ENCODE data around the gene CTDSPL. TPM values are rescaled to one million over a fixed set of nuclear protein-coding genes. Genes with fewer than 3 reads are reported as not detected.

The CTDSPL gene
- total and polyA plus RNA-seq, 2 of the 8 experiments (the other 6 are each of a cell fraction or from before 2014, with no cell fraction given) = 20.3 to 42.2 TPM

DNA sequence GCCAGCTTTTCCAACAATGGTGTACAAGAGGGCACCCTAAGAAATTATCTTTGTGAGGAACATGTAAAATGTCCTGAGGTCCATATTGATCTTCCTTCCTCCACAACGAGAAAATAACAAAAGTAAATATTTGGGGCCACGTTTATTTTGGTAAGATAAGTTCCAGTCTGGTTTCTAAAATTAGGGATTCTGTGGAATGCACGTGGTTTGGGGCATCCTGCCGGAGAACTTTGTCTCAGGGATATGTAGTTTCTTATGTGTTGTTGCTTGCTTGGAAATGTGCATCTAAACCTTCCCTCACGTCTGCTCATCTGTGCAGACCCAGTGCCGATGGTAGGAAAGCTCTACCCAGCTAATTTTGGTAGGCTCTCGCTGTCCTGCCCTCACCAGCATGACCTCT is 62.8 kb downstream of the CTDSPL start:
- no peak overlapping the region for H2BK120ac ChIP-seq (replicated peaks; ENCODE audit: low read depth, low read length)
- H4K5ac ChIP-seq (ENCODE audit: insufficient read length, low read depth, low read length) = no peak overlapping the region
- no peak overlapping the region for H3K14ac ChIP-seq (ENCODE audit: insufficient read length)
- ChIA-PET POLR2A (ENCODE audit: partially characterized antibody) (interaction anchor here (1.4 kb wide), 1 partner anchor 26 kb away, joined by 3 read pairs; no protein-coding TSS in a partner anchor), CTCF (ENCODE audit: partially characterized antibody) (interaction anchor here (0.6 to 5.2 kb wide), 5 partner anchors 14 to 42 kb away, joined by 3 to 21 read pairs (median 4); no protein-coding TSS in a partner anchor)
- no peak overlapping the region for H4K8ac ChIP-seq (ENCODE audit: extremely low read depth, insufficient read depth, low read length)
- H3K4me1 ChIP-seq (replicated peaks in 1 of 4; ENCODE audit: control insufficient read depth in 3 of 4, insufficient read depth in 4 of 4, low read length in 3 of 4) = 0 out of 7 replicates have a peak, but pooled peaks cover 0 to 1% (median 0%) of the 10 kb centered on the region in 4 experiments
- 91% methylated on average over 7 of the region's 7 CpGs; no CpG with 5 or more reads in 1 of the 2 experiments for WGBS, 2 experiments (ENCODE audit: extremely low coverage in 1 of 2, insufficient coverage in 1 of 2, insufficient read length in 1 of 2, insufficient replicate concordance in 2 of 2, low coverage in 1 of 2, low lambda C conversion rate in 2 of 2, missing lambda C conversion rate in 1 of 2)
- H3K9me3 ChIP-seq (ENCODE audit: insufficient read depth in 2 of 2, low read depth in 1 of 2, low read length in 1 of 2) = no peaks in the 10 kb centered on the region
- 0 out of 2 replicates have a peak overlapping the region, but pooled peaks have one; percentile 12 for H2BK5ac ChIP-seq (ENCODE audit: low read depth, low read length)
- no peaks in the 10 kb centered on the region; the same call in 1 of the 2 replicates for H3K23me2 ChIP-seq (ENCODE audit: low read depth, low read length)
- H2BK15ac ChIP-seq (ENCODE audit: low read length) = peak overlapping the region; percentile 65; the same call in 1 of the 2 replicates
- no peak overlapping the region for H3K23ac ChIP-seq (ENCODE audit: insufficient read length)
- no peaks in the 10 kb centered on the region for H4K20me1 ChIP-seq (replicated peaks in 1 of 2; ENCODE audit: control insufficient read depth in 1 of 2, insufficient read depth in 2 of 2, low read length in 2 of 2)
- no peak overlapping the region for H2BK20ac ChIP-seq (ENCODE audit: low read length)
- no peak overlapping the region for H3K4me3 ChIP-seq (ENCODE audit: extremely low read depth in 1 of 4, insufficient read depth in 2 of 4, low read depth in 3 of 4, low read length in 4 of 4)
- DNase-seq (ENCODE audit: low read depth in 1 of 2, low spot score in 2 of 2) = no peak
- H3K79me1 ChIP-seq (ENCODE audit: low read depth, low read length) = peaks cover 3% of the 10 kb centered on the region
- no peaks in the 10 kb centered on the region for H3K36me3 ChIP-seq (ENCODE audit: control insufficient read depth in 2 of 4, insufficient read depth in 4 of 4, low read length in 3 of 4)
- H4K91ac ChIP-seq (replicated peaks; ENCODE audit: insufficient read length, low read length) = no peak overlapping the region
- no peak overlapping the region for H3K27ac ChIP-seq (ENCODE audit: low read depth, low read length)
- no peak overlapping the region for H3K18ac ChIP-seq (ENCODE audit: extremely low read depth, low read length)
- no peaks in the 10 kb centered on the region for H3K79me2 ChIP-seq (ENCODE audit: control insufficient read depth in 1 of 2, insufficient read depth in 2 of 2, low read length in 2 of 2)
- H2AFZ ChIP-seq (ENCODE audit: low read length) = no peak overlapping the region
- H2AK5ac ChIP-seq (ENCODE audit: low read depth, low read length) = no peak overlapping the region
- no peak overlapping the region for H2BK12ac ChIP-seq (ENCODE audit: low read depth, low read length)
- no peaks in the 10 kb centered on the region for H3K27me3 ChIP-seq (replicated peaks in 1 of 4; ENCODE audit: control insufficient read depth in 3 of 4, extremely low read depth in 1 of 4, insufficient read depth in 3 of 4, low read length in 3 of 4)
- no peak overlapping the region for H3K4ac ChIP-seq (replicated peaks; ENCODE audit: insufficient read length, low read depth, low read length)
- H3K56ac ChIP-seq (replicated peaks; ENCODE audit: insufficient read length, low read depth, low read length) = no peak overlapping the region
- H3K9ac ChIP-seq (replicated peaks in 1 of 4; ENCODE audit: extremely low read depth in 1 of 4, low read depth in 3 of 4, low read length in 3 of 4) = no peak overlapping the region
- FAIRE-seq = no peak
- no peak overlapping the region for H3K4me2 ChIP-seq (ENCODE audit: insufficient read depth in 1 of 2, low read depth in 2 of 2, low read length in 2 of 2)
- TF ChIP-seq HDAC2 (IDR thresholded peaks at IDR 0.05; ENCODE audit: borderline replicate concordance in 1 of 2, low read depth in 2 of 2, low read length in 2 of 2) (no peak), USF2 (IDR thresholded peaks at IDR 0.05; ENCODE audit: low read length) (no peak)
